ENCODE measurements around the gene SDF2L1. TPM values are rescaled to one million over a fixed set of nuclear protein-coding genes. Genes with fewer than 3 reads are reported as not detected.
"Not testable (repeated sequence)": the region's sequence is repeated elsewhere in the genome, so short reads cannot be mapped to it uniquely, and the experiment has no call there.

Gene SDF2L1
- total RNA-seq, 4 donors from 2014 or later, result 60.2 to 444 (median 210) TPM

- no peak for DNase-seq
- no peaks in the 10 kb centered on the region for H3K9me3 ChIP-seq
- intact Hi-C loops (cut with DNase I), result no loop called here
- TF ChIP-seq CTCF (IDR thresholded peaks at IDR 0.05) (no peak), POLR2A (IDR thresholded peaks at IDR 0.05) (no peak)
- no peaks in the 10 kb centered on the region for H3K4me1 ChIP-seq
- H3K27me3 ChIP-seq, result no peaks in the 10 kb centered on the region
- H3K4me3 ChIP-seq (replicated peaks in 1 of 3), result no peak overlapping the region
- 79% methylated on average over 4 of the region's 4 CpGs for WGBS, 2 donors
- H3K36me3 ChIP-seq, result no peaks in the 10 kb centered on the region
- no peak overlapping the region for H3K27ac ChIP-seq
Measured at GRCh38 chr22:21615731-21616130, 26.4 kb upstream of the SDF2L1 start.

- DNase-seq; H3K9me3 ChIP-seq; intact Hi-C loops (cut with DNase I); H3K27me3 ChIP-seq; H3K4me1 ChIP-seq; H3K36me3 ChIP-seq; H3K4me3 ChIP-seq (replicated peaks in 1 of 3); H3K27ac ChIP-seq: not testable (repeated sequence)
- 93 to 96% methylated on average over 6 of the region's 6 CpGs for WGBS, 2 donors
Measured at GRCh38 chr22:21617337-21617736, 24.8 kb upstream of the SDF2L1 start.

- DNase-seq, result no peak
- Histone ChIP-seq H3K4me1 (peaks cover 0 to 3% of the 10 kb centered on the region in 2 donors), H3K36me3 (peaks cover 3% of the 10 kb centered on the region in 2 donors), H3K9me3 (no peaks in the 10 kb centered on the region), H3K27me3 (no peaks in the 10 kb centered on the region), H3K4me3 (replicated peaks in 1 of 3) (no peak overlapping the region), H3K27ac (no peak overlapping the region)
- intact Hi-C loops (cut with DNase I), result no loop called here
- 84 to 100% methylated on average over 1 to 3 of the region's 3 CpGs for WGBS, 2 donors
- TF ChIP-seq POLR2A (IDR thresholded peaks at IDR 0.05) (no peak), CTCF (IDR thresholded peaks at IDR 0.05) (no peak)
Measured at GRCh38 chr22:21621025-21621424, 21.1 kb upstream of the SDF2L1 start.

- WGBS, 2 donors, result 73 to 79% methylated on average over 15 to 17 of the region's 17 CpGs
- Histone ChIP-seq H3K27ac (no peak overlapping the region), H3K27me3 (no peaks in the 10 kb centered on the region), H3K9me3 (no peaks in the 10 kb centered on the region), H3K4me3 (replicated peaks in 1 of 3) (no peak overlapping the region), H3K4me1 (peaks cover 0 to 12% of the 10 kb centered on the region in 2 donors), H3K36me3 (peaks cover 3% of the 10 kb centered on the region in 2 donors)
- intact Hi-C loops (cut with DNase I), result no loop called here
- TF ChIP-seq CTCF (IDR thresholded peaks at IDR 0.05) (no peak), POLR2A (IDR thresholded peaks at IDR 0.05) (no peak)
- DNase-seq, result no peak
Measured at GRCh38 chr22:21622011-21622918, 19.8 kb upstream of the SDF2L1 start.

GRCh38 chr22:21622919-21623647, 19.0 kb upstream of the SDF2L1 start:
- H3K4me3 ChIP-seq (replicated peaks in 1 of 3), result no peak overlapping the region
- intact Hi-C loops (cut with DNase I), result no loop called here
- 90 to 91% methylated on average over 23 of the region's 23 CpGs for WGBS, 2 donors
- no peaks in the 10 kb centered on the region for H3K9me3 ChIP-seq
- H3K36me3 ChIP-seq, result peaks cover 3% of the 10 kb centered on the region in 2 donors
- no peak for DNase-seq
- no peak overlapping the region for H3K27ac ChIP-seq
- H3K27me3 ChIP-seq, result no peaks in the 10 kb centered on the region
- peaks cover 0 to 12% of the 10 kb centered on the region in 2 donors for H3K4me1 ChIP-seq
- no peak for TF ChIP-seq CTCF (IDR thresholded peaks at IDR 0.05)
- no peak for TF ChIP-seq POLR2A (IDR thresholded peaks at IDR 0.05)

All from thyroid gland (tissue), 4 donors.